ENCODE measurements around the gene ZSCAN21.

- no peak for TF ChIP-seq CTCF (IDR thresholded peaks at IDR 0.05)
- TF ChIP-seq POLR2A (IDR thresholded peaks at IDR 0.05), result no peak
Measured at GRCh38 chr7:100066953-100067352, 17.4 kb downstream of the ZSCAN21 start.
